ENCODE results near the gene STX2.
"Not testable (repeated sequence)": the region's sequence is repeated elsewhere in the genome, so short reads cannot be mapped to it uniquely, and the experiment has no call there.

The STX2 gene

GRCh38 chr12:130874696-130875095 lies 35.6 kb upstream of the STX2 start:
- Histone ChIP-seq H3K9me3 (ENCODE audit: low read length) (no peaks in the 10 kb centered on the region), H3K4me3 (ENCODE audit: low read length) (no peak overlapping the region), H3K4me1 (ENCODE audit: insufficient read depth, low read length) (peaks cover 18% of the 10 kb centered on the region), H3K36me3 (ENCODE audit: insufficient read depth, low read length) (peaks cover 45% of the 10 kb centered on the region), H3K27me3 (ENCODE audit: insufficient read depth, low read length) (no peaks in the 10 kb centered on the region), H2AFZ (ENCODE audit: low read depth, low read length) (no peak overlapping the region)

GRCh38 chr12:130873825-130874224 lies 34.8 kb upstream of the STX2 start:
- H2AFZ ChIP-seq (ENCODE audit: low read depth, low read length) = no peak overlapping the region
- peaks cover 18% of the 10 kb centered on the region for H3K4me1 ChIP-seq (ENCODE audit: insufficient read depth, low read length)
- no peaks in the 10 kb centered on the region for H3K9me3 ChIP-seq (ENCODE audit: low read length)
- peaks cover 45% of the 10 kb centered on the region for H3K36me3 ChIP-seq (ENCODE audit: insufficient read depth, low read length)
- peak overlapping the region; percentile 68 for H3K4me3 ChIP-seq (ENCODE audit: low read length)
- H3K27me3 ChIP-seq (ENCODE audit: insufficient read depth, low read length) = no peaks in the 10 kb centered on the region

GRCh38 chr12:130873106-130873795 lies 34.2 kb upstream of the STX2 start:
- no peak overlapping the region for H2AFZ ChIP-seq (ENCODE audit: low read depth, low read length)
- H3K4me3 ChIP-seq (ENCODE audit: low read length) = peak overlapping the region; percentile 68
- peaks cover 45% of the 10 kb centered on the region for H3K36me3 ChIP-seq (ENCODE audit: insufficient read depth, low read length)
- H3K9me3 ChIP-seq (ENCODE audit: low read length) = no peaks in the 10 kb centered on the region
- peaks cover 18% of the 10 kb centered on the region for H3K4me1 ChIP-seq (ENCODE audit: insufficient read depth, low read length)
- H3K27me3 ChIP-seq (ENCODE audit: insufficient read depth, low read length) = no peaks in the 10 kb centered on the region

- Histone ChIP-seq H2AFZ (ENCODE audit: low read depth, low read length) (no peak overlapping the region), H3K27me3 (ENCODE audit: insufficient read depth, low read length) (no peaks in the 10 kb centered on the region), H3K4me1 (ENCODE audit: insufficient read depth, low read length) (peaks cover 18% of the 10 kb centered on the region), H3K36me3 (ENCODE audit: insufficient read depth, low read length) (peaks cover 45% of the 10 kb centered on the region), H3K4me3 (ENCODE audit: low read length) (peak overlapping the region; percentile 68), H3K9me3 (ENCODE audit: low read length) (no peaks in the 10 kb centered on the region)
Measured at GRCh38 chr12:130872179-130873096, 33.4 kb upstream of the STX2 start.

GRCh38 chr12:130871286-130872178 lies 32.5 kb upstream of the STX2 start, which contains the start of gene RAN:
Gene RAN, plus strand, starts transcription at chr12:130872066. Its CDS starts 528 bp downstream, at chr12:130872594.
- Histone ChIP-seq H3K4me3 (ENCODE audit: low read length) (peak within 1 kb of the TSS; percentile 68), H3K36me3 (ENCODE audit: insufficient read depth, low read length) (peaks cover 41% of the 10 kb centered on the region), H3K9me3 (ENCODE audit: low read length) (no peaks in the 10 kb centered on the region), H3K4me1 (ENCODE audit: insufficient read depth, low read length) (peaks cover 18% of the 10 kb centered on the region), H3K27me3 (ENCODE audit: insufficient read depth, low read length) (no peaks in the 10 kb centered on the region), H2AFZ (ENCODE audit: low read depth, low read length) (peak within 1 kb of the TSS; percentile 67)

GRCh38 chr12:130870442-130871285 lies 31.6 kb upstream of the STX2 start:
- Histone ChIP-seq H2AFZ (ENCODE audit: low read depth, low read length) (peak overlapping the region; percentile 67), H3K36me3 (ENCODE audit: insufficient read depth, low read length) (peaks cover 32% of the 10 kb centered on the region), H3K4me1 (ENCODE audit: insufficient read depth, low read length) (peaks cover 18% of the 10 kb centered on the region), H3K27me3 (ENCODE audit: insufficient read depth, low read length) (no peaks in the 10 kb centered on the region), H3K4me3 (ENCODE audit: low read length) (no peak overlapping the region), H3K9me3 (ENCODE audit: low read length) (no peaks in the 10 kb centered on the region)

GRCh38 chr12:130868412-130868811 lies 29.4 kb upstream of the STX2 start:
- Histone ChIP-seq H3K27me3 (ENCODE audit: insufficient read depth, low read length) (no peaks in the 10 kb centered on the region), H2AFZ (ENCODE audit: low read depth, low read length) (no peak overlapping the region), H3K36me3 (ENCODE audit: insufficient read depth, low read length) (peaks cover 10% of the 10 kb centered on the region), H3K4me3 (ENCODE audit: low read length) (no peak overlapping the region), H3K9me3 (ENCODE audit: low read length) (no peaks in the 10 kb centered on the region), H3K4me1 (ENCODE audit: insufficient read depth, low read length) (peaks cover 7% of the 10 kb centered on the region)

GRCh38 chr12:130863298-130863697 lies 24.2 kb upstream of the STX2 start:
- H3K4me1 ChIP-seq (ENCODE audit: insufficient read depth, low read length) = no peaks in the 10 kb centered on the region
- no peaks in the 10 kb centered on the region for H3K36me3 ChIP-seq (ENCODE audit: insufficient read depth, low read length)
- H3K9me3 ChIP-seq (ENCODE audit: low read length) = no peaks in the 10 kb centered on the region
- no peaks in the 10 kb centered on the region for H3K27me3 ChIP-seq (ENCODE audit: insufficient read depth, low read length)
- no peak overlapping the region for H2AFZ ChIP-seq (ENCODE audit: low read depth, low read length)
- no peak overlapping the region for H3K4me3 ChIP-seq (ENCODE audit: low read length)

GRCh38 chr12:130862771-130863170 lies 23.7 kb upstream of the STX2 start:
- H3K4me1 ChIP-seq (ENCODE audit: insufficient read depth, low read length); H3K4me3 ChIP-seq (ENCODE audit: low read length); H3K27me3 ChIP-seq (ENCODE audit: insufficient read depth, low read length); H3K36me3 ChIP-seq (ENCODE audit: insufficient read depth, low read length); H3K9me3 ChIP-seq (ENCODE audit: low read length); H2AFZ ChIP-seq (ENCODE audit: low read depth, low read length): not testable (repeated sequence)

GRCh38 chr12:130862161-130862560 lies 23.1 kb upstream of the STX2 start:
- H3K27me3 ChIP-seq (ENCODE audit: insufficient read depth, low read length) = no peaks in the 10 kb centered on the region
- no peak overlapping the region for H2AFZ ChIP-seq (ENCODE audit: low read depth, low read length)
- no peaks in the 10 kb centered on the region for H3K36me3 ChIP-seq (ENCODE audit: insufficient read depth, low read length)
- no peaks in the 10 kb centered on the region for H3K4me1 ChIP-seq (ENCODE audit: insufficient read depth, low read length)
- peaks cover 3% of the 10 kb centered on the region for H3K9me3 ChIP-seq (ENCODE audit: low read length)
- no peak overlapping the region for H3K4me3 ChIP-seq (ENCODE audit: low read length)

- no peaks in the 10 kb centered on the region for H3K27me3 ChIP-seq (ENCODE audit: insufficient read depth, low read length)
- H3K9me3 ChIP-seq (ENCODE audit: low read length) = peaks cover 3% of the 10 kb centered on the region
- H2AFZ ChIP-seq (ENCODE audit: low read depth, low read length) = no peak overlapping the region
- no peaks in the 10 kb centered on the region for H3K36me3 ChIP-seq (ENCODE audit: insufficient read depth, low read length)
- no peak overlapping the region for H3K4me3 ChIP-seq (ENCODE audit: low read length)
- no peaks in the 10 kb centered on the region for H3K4me1 ChIP-seq (ENCODE audit: insufficient read depth, low read length)
Measured at GRCh38 chr12:130860311-130860710, 21.3 kb upstream of the STX2 start.

- Histone ChIP-seq H3K36me3 (ENCODE audit: insufficient read depth, low read length) (no peaks in the 10 kb centered on the region), H3K4me1 (ENCODE audit: insufficient read depth, low read length) (no peaks in the 10 kb centered on the region), H3K4me3 (ENCODE audit: low read length) (no peak overlapping the region), H3K9me3 (ENCODE audit: low read length) (peaks cover 3% of the 10 kb centered on the region), H3K27me3 (ENCODE audit: insufficient read depth, low read length) (no peaks in the 10 kb centered on the region), H2AFZ (ENCODE audit: low read depth, low read length) (no peak overlapping the region)
Measured at GRCh38 chr12:130859161-130859560, 20.1 kb upstream of the STX2 start.
